HEK293 (cell line): ENCODE measurements around the gene EBF3.

Source experiments
- HOXC10 ChIP-seq: sonication (generic); formaldehyde crosslinking; IDR thresholded peaks from 2 replicates; pipeline ENCODE4 v1.8.1; 2023; ENCODE audit warnings: mild to moderate bottlenecking, missing genetic modification reagents
- IKZF3 ChIP-seq: fragments of 450-650 bp; IDR thresholded peaks from 2 replicates; pipeline ENCODE4 v1.5.0; 2018; ENCODE audit warnings: missing biosample characterization, mild to moderate bottlenecking, missing genetic modification characterization, moderate library complexity
- MZF1 ChIP-seq: fragments of 450-650 bp; formaldehyde crosslinking; IDR thresholded peaks from 2 replicates; pipeline ENCODE4 v1.5.1; 2017; ENCODE audit warnings: missing biosample characterization, missing genetic modification characterization, borderline replicate concordance
- PRDM1 ChIP-seq: fragments of 450-650 bp; formaldehyde crosslinking; IDR thresholded peaks from 2 replicates; pipeline ENCODE4; 2016; ENCODE audit warnings: missing biosample characterization, missing genetic modification characterization
- SALL2 ChIP-seq: fragments of 450-650 bp; formaldehyde crosslinking; IDR thresholded peaks from 2 replicates; pipeline ENCODE4 v1.5.0; 2017; ENCODE audit warnings: missing biosample characterization, mild to moderate bottlenecking, missing genetic modification characterization, borderline replicate concordance
- ZFHX2 ChIP-seq: fragments of 450-650 bp; formaldehyde crosslinking; conservative IDR thresholded peaks from 2 replicates; pipeline ENCODE4 v1.5.1; 2016; ENCODE audit warnings: missing biosample characterization, missing genetic modification characterization
- ZFP3 ChIP-seq: fragments of 450-650 bp; formaldehyde crosslinking; IDR thresholded peaks from 2 replicates; pipeline ENCODE4 v1.5.1; 2016; ENCODE audit warnings: low read depth, missing biosample characterization, missing genetic modification characterization
- ZFP69B ChIP-seq: fragments of 450-650 bp; formaldehyde crosslinking; IDR thresholded peaks from 2 replicates; pipeline ENCODE4 v1.5.1; 2016; ENCODE audit warnings: missing biosample characterization, missing genetic modification characterization
- ZNF174 ChIP-seq: fragments of 450-650 bp; formaldehyde crosslinking; IDR thresholded peaks from 2 replicates; pipeline ENCODE4 v1.5.0; 2017; ENCODE audit warnings: missing biosample characterization, mild to moderate bottlenecking, missing genetic modification characterization
- ZNF24 ChIP-seq: fragments of 450-650 bp; formaldehyde crosslinking; IDR thresholded peaks from 2 replicates; pipeline ENCODE4 v1.5.1; 2016; ENCODE audit warnings: missing biosample characterization, missing genetic modification characterization
- ZNF335 ChIP-seq: fragments of 450-650 bp; formaldehyde crosslinking; conservative IDR thresholded peaks from 2 replicates; pipeline ENCODE4 v1.5.1; 2016; ENCODE audit warnings: missing biosample characterization, missing genetic modification characterization
- ZNF514 ChIP-seq: fragments of 450-650 bp; formaldehyde crosslinking; IDR thresholded peaks from 2 replicates; pipeline ENCODE4 v1.5.1; 2016; ENCODE audit warnings: missing biosample characterization, missing genetic modification characterization
- ZNF623 ChIP-seq: fragments of 450-650 bp; formaldehyde crosslinking; IDR thresholded peaks from 2 replicates; pipeline ENCODE4 v1.5.1; 2016; ENCODE audit warnings: missing biosample characterization, missing genetic modification characterization
- ZNF768 ChIP-seq: fragments of 450-650 bp; formaldehyde crosslinking; IDR thresholded peaks from 2 replicates; pipeline ENCODE4 v1.5.1; 2018; ENCODE audit warnings: missing biosample characterization, mild to moderate bottlenecking, missing genetic modification characterization
- ZXDB ChIP-seq: fragments of 450-650 bp; formaldehyde crosslinking; IDR thresholded peaks from 2 replicates; pipeline ENCODE4 v1.5.1; 2016; ENCODE audit warnings: missing biosample characterization, missing genetic modification characterization
- TF ChIP-seq, protein P1 (sequence below): fragments of 450-650 bp; formaldehyde crosslinking; conservative IDR thresholded peaks from 2 replicates; pipeline ENCODE4 v1.5.1; 2016; ENCODE audit warnings: low read depth, missing biosample characterization, missing genetic modification characterization
- TF ChIP-seq, protein P2 (sequence below): fragments of 450-650 bp; formaldehyde crosslinking; IDR thresholded peaks from 2 replicates; pipeline ENCODE4 v1.5.1; 2016; ENCODE audit warnings: missing biosample characterization, missing genetic modification characterization
- TF ChIP-seq, protein P3 (sequence below): fragments of 450-650 bp; formaldehyde crosslinking; IDR thresholded peaks from 2 replicates; pipeline ENCODE4 v1.5.1; 2017; ENCODE audit warnings: missing biosample characterization, missing genetic modification characterization
- TF ChIP-seq, protein P4 (sequence below): fragments of 450-650 bp; formaldehyde crosslinking; IDR thresholded peaks from 2 replicates; pipeline ENCODE4 v1.5.1; 2016; ENCODE audit warnings: missing biosample characterization, missing genetic modification characterization
- TF ChIP-seq, protein P5 (sequence below): fragments of 450-650 bp; formaldehyde crosslinking; IDR thresholded peaks from 2 replicates; pipeline ENCODE4 v1.5.1; 2016; ENCODE audit warnings: missing biosample characterization, missing genetic modification characterization
- TF ChIP-seq, protein P6 (sequence below): fragments of 450-650 bp; formaldehyde crosslinking; IDR thresholded peaks from 2 replicates; pipeline ENCODE4; 2016; ENCODE audit warnings: missing biosample characterization, missing genetic modification characterization
- TF ChIP-seq, protein P7 (sequence below): fragments of 450-650 bp; formaldehyde crosslinking; IDR thresholded peaks from 2 replicates; pipeline ENCODE4 v1.5.1; 2016; ENCODE audit warnings: missing biosample characterization, missing genetic modification characterization, borderline replicate concordance

EBF3 gene

DNA sequence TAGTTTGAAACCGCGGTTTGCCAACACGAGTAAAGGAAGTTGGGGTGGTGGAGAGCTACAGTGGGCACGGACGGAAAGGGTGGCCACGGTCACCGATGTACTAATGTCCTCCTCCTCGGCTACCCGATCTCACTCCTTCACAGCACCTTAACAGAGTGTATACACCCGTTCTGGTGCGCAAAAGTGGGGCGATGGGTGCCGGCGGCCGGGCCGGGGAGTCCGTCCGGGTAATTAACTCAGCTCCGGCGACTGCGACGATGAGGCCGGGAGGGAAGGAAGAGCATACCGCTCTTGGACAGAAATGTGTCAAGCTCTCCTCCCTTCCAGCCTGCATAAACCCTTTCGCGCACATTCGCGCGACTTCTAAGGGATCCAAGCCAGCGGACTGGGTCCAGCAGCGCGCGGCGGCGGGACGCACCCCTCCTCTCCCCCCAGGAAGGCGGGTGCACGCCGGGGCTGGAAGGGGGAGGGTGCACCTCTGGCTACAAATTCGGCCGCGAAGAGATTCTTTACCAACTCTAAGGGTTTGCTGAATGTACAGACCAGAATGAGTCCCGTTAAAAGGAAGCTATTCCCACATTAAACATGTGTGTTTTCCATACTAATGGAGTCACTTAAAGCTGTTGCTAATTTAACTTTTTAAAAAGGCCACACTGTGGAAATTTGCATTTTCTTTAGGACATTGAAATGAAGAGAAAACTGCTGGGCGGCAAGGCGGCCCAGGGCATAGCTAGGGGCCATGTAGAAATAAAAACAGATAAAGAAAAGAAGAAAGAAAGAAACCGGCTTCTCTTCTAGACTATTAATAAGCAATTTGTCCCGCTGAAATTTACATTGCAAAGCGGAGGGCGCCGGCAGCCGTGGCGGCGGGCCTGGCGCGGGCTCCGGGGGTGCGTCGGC is 6.6 kb upstream of the EBF3 start (continued):
- TF ChIP-seq, protein P1, sequence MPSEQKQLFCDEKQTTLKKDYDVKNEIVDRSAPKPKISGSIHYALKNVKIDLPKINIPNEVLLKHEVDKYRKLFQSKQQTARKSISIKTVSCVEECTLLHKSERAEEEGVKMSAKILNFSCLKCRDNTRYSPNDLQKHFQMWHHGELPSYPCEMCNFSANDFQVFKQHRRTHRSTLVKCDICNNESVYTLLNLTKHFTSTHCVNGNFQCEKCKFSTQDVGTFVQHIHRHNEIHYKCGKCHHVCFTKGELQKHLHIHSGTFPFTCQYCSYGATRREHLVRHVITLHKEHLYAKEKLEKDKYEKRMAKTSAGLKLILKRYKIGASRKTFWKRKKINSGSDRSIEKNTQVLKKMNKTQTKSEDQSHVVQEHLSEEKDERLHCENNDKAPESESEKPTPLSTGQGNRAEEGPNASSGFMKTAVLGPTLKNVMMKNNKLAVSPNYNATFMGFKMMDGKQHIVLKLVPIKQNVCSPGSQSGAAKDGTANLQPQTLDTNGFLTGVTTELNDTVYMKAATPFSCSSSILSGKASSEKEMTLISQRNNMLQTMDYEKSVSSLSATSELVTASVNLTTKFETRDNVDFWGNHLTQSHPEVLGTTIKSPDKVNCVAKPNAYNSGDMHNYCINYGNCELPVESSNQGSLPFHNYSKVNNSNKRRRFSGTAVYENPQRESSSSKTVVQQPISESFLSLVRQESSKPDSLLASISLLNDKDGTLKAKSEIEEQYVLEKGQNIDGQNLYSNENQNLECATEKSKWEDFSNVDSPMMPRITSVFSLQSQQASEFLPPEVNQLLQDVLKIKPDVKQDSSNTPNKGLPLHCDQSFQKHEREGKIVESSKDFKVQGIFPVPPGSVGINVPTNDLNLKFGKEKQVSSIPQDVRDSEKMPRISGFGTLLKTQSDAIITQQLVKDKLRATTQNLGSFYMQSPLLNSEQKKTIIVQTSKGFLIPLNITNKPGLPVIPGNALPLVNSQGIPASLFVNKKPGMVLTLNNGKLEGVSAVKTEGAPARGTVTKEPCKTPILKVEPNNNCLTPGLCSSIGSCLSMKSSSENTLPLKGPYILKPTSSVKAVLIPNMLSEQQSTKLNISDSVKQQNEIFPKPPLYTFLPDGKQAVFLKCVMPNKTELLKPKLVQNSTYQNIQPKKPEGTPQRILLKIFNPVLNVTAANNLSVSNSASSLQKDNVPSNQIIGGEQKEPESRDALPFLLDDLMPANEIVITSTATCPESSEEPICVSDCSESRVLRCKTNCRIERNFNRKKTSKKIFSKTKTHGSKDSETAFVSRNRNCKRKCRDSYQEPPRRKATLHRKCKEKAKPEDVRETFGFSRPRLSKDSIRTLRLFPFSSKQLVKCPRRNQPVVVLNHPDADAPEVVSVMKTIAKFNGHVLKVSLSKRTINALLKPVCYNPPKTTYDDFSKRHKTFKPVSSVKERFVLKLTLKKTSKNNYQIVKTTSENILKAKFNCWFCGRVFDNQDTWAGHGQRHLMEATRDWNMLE, result no peak
- TF ChIP-seq, protein P2, sequence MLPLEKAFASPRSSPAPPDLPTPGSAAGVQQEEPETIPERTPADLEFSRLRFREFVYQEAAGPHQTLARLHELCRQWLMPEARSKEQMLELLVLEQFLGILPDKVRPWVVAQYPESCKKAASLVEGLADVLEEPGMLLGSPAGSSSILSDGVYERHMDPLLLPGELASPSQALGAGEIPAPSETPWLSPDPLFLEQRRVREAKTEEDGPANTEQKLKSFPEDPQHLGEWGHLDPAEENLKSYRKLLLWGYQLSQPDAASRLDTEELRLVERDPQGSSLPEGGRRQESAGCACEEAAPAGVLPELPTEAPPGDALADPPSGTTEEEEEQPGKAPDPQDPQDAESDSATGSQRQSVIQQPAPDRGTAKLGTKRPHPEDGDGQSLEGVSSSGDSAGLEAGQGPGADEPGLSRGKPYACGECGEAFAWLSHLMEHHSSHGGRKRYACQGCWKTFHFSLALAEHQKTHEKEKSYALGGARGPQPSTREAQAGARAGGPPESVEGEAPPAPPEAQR (tag by site-specific recombination), result no peak
- TF ChIP-seq ZNF335 (peak; percentile 76; the same call in 1 of the 2 replicates), SALL2 (tag by site-specific recombination) (no peak), IKZF3 (no peak), ZXDB (0 out of 2 replicates have a peak, but pooled peaks have one; percentile 13), MZF1 (tag by site-specific recombination) (no peak), ZNF623 (tag by site-specific recombination) (no peak), ZFP3 (tag by site-specific recombination) (no peak), ZNF174 (tag by site-specific recombination) (no peak), ZNF768 (no peak), PRDM1 (tag by site-specific recombination) (no peak), ZNF24 (no peak), ZFP69B (tag by site-specific recombination) (peak; percentile 53; the same call in 1 of the 2 replicates), ZNF514 (tag by site-specific recombination) (no peak), HOXC10 (CRISPR knock-in tag) (no peak), ZFHX2 (tag by site-specific recombination) (no peak)
- TF ChIP-seq, protein P3, sequence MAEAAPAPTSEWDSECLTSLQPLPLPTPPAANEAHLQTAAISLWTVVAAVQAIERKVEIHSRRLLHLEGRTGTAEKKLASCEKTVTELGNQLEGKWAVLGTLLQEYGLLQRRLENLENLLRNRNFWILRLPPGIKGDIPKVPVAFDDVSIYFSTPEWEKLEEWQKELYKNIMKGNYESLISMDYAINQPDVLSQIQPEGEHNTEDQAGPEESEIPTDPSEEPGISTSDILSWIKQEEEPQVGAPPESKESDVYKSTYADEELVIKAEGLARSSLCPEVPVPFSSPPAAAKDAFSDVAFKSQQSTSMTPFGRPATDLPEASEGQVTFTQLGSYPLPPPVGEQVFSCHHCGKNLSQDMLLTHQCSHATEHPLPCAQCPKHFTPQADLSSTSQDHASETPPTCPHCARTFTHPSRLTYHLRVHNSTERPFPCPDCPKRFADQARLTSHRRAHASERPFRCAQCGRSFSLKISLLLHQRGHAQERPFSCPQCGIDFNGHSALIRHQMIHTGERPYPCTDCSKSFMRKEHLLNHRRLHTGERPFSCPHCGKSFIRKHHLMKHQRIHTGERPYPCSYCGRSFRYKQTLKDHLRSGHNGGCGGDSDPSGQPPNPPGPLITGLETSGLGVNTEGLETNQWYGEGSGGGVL (tag by site-specific recombination), result peak; percentile 56
- TF ChIP-seq, protein P4, sequence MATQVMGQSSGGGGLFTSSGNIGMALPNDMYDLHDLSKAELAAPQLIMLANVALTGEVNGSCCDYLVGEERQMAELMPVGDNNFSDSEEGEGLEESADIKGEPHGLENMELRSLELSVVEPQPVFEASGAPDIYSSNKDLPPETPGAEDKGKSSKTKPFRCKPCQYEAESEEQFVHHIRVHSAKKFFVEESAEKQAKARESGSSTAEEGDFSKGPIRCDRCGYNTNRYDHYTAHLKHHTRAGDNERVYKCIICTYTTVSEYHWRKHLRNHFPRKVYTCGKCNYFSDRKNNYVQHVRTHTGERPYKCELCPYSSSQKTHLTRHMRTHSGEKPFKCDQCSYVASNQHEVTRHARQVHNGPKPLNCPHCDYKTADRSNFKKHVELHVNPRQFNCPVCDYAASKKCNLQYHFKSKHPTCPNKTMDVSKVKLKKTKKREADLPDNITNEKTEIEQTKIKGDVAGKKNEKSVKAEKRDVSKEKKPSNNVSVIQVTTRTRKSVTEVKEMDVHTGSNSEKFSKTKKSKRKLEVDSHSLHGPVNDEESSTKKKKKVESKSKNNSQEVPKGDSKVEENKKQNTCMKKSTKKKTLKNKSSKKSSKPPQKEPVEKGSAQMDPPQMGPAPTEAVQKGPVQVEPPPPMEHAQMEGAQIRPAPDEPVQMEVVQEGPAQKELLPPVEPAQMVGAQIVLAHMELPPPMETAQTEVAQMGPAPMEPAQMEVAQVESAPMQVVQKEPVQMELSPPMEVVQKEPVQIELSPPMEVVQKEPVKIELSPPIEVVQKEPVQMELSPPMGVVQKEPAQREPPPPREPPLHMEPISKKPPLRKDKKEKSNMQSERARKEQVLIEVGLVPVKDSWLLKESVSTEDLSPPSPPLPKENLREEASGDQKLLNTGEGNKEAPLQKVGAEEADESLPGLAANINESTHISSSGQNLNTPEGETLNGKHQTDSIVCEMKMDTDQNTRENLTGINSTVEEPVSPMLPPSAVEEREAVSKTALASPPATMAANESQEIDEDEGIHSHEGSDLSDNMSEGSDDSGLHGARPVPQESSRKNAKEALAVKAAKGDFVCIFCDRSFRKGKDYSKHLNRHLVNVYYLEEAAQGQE (tag by site-specific recombination), result no peak
- TF ChIP-seq, protein P5, sequence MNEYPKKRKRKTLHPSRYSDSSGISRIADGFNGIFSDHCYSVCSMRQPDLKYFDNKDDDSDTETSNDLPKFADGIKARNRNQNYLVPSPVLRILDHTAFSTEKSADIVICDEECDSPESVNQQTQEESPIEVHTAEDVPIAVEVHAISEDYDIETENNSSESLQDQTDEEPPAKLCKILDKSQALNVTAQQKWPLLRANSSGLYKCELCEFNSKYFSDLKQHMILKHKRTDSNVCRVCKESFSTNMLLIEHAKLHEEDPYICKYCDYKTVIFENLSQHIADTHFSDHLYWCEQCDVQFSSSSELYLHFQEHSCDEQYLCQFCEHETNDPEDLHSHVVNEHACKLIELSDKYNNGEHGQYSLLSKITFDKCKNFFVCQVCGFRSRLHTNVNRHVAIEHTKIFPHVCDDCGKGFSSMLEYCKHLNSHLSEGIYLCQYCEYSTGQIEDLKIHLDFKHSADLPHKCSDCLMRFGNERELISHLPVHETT (tag by site-specific recombination), result no peak
- TF ChIP-seq, protein P6, sequence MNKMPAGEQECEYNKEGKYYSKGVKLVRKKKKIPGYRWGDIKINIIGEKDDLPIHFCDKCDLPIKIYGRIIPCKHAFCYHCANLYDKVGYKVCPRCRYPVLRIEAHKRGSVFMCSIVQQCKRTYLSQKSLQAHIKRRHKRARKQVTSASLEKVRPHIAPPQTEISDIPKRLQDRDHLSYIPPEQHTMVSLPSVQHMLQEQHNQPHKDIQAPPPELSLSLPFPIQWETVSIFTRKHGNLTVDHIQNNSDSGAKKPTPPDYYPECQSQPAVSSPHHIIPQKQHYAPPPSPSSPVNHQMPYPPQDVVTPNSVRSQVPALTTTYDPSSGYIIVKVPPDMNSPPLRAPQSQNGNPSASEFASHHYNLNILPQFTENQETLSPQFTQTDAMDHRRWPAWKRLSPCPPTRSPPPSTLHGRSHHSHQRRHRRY, result no peak
- TF ChIP-seq, protein P7, sequence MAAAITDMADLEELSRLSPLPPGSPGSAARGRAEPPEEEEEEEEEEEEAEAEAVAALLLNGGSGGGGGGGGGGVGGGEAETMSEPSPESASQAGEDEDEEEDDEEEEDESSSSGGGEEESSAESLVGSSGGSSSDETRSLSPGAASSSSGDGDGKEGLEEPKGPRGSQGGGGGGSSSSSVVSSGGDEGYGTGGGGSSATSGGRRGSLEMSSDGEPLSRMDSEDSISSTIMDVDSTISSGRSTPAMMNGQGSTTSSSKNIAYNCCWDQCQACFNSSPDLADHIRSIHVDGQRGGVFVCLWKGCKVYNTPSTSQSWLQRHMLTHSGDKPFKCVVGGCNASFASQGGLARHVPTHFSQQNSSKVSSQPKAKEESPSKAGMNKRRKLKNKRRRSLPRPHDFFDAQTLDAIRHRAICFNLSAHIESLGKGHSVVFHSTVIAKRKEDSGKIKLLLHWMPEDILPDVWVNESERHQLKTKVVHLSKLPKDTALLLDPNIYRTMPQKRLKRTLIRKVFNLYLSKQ (tag by site-specific recombination), result no peak
